HG03378 (cell line): ENCODE results near the gene TP53TG3E.
"Not testable (repeated sequence)": the region's sequence is repeated elsewhere in the genome, so short reads cannot be mapped to it uniquely, and the experiment has no call there.

Experiments
- ATAC-seq: cut with Tn5 transposase; IDR thresholded peaks from one replicate; pipeline ENCODE4 v1.9.1; 2021; ENCODE audit warnings: mild to moderate bottlenecking, moderate library complexity; ENCODE audit not compliant: unreplicated experiment

TP53TG3E gene, protein sequence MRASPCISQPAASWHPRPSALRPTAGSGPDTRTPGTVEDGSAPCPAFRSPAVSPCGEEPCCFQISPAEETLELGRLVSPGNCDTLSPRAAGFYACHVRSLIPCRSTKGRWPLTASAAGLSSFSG

DNA sequence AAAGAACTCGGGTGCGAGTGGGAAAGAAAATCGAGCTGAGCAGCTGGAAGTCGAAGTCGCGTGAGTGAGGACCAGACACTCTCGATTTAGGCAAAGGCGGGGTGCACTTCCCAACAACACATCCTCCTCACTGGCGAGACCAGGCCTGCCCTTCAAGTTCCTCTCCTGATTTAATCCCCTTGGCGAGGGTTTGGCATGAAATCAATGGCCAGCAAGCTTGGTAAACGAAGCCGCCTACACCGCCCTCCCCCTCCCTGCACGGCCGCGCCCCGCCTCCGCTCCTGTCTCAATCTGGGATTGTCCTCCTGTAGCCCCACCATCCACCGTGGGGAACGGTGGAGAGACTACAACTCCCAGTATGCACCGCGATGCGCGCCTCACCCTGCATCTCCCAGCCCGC lies at the start of gene TP53TG3E:
TSS of gene TP53TG3E (plus strand) at position 301 of the 400 bp plus-strand sequence. CDS start at position 369, 68 bp downstream.
- ATAC-seq: not testable (repeated sequence)

DNA sequence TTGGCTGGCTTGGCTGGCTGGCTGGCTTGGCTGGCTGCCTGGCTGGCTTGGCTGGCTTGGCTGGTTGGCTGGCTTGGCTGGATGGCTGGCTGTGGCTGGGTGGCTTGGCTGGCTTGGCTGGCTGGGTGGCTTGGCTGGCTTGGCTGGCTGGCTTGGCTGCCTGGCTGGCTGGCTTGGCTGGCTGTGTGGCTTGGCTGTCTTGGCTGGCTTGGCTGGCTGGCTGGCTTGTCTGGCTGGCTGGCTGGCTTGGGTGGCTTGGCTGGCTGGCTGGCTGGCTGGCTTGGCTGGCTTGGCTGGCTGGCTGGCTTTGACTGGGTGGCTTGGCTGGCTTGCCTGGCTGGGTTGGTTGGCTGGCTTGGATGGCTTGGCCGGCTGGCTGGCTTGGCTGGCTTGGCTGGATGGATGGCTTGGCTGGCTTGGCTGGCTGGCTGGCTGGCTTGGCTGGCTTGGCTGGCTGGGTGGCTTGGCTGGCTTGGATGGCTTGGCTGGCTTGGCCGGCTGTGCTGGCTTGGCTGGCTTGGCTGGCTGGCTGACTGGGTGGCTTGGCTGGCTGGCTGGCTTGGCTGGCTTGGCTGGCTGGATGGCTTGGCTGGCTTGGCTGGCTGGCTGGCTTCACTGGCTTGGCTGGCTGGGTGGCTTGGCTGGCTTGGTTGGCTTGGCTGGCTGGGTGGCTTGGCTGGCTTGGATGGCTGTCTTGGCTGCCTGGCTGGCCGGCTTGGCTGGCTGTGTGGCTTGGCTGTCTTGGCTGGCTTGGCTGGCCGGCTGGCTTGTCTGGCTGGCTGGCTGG lies 32.3 kb downstream of the TP53TG3E start:
- not testable (repeated sequence) for ATAC-seq

DNA sequence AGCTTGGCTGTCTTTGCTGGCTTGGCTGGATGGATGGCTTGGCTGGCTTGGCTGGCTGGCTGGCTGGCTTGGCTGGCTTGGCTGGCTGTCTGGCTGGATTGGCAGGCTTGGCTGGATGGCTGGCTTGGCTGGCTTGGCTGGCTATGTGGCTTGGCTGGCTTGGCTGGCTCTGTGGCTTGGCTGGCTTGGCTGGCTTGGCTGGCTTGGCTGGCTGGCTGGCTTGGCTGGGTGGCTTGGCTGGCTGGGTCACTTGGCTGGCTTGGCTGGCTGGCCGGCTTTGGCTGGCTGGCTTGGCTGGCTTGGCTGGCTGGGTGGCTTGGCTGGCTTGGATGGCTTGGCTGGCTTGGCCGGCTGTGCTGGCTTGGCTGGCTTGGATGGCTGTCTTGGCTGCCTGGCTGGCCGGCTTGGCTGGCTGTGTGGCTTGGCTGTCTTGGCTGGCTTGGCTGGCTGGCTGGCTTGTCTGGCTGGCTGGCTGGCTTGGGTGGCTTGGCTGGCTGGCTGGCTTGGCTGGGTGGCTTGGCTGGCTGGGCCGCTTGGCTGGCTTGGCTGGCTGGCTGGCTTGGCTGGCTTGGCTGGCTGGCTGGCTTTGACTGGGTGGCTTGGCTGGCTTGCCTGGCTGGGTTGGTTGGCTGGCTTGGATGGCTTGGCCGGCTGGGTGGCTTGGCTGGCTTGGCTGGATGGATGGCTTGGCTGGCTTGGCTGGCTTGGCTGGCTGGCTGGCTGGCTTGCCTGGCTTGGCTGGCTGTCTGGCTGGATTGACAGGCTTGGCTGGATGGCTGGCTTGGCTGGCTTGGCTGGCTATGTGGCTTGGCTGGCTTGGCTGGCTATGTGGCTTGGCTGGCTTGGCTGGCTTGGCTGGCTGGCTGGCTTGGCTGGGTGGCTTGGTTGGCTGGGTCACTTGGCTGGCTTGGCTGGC lies 33.8 kb downstream of the TP53TG3E start:
- not testable (repeated sequence) for ATAC-seq

DNA sequence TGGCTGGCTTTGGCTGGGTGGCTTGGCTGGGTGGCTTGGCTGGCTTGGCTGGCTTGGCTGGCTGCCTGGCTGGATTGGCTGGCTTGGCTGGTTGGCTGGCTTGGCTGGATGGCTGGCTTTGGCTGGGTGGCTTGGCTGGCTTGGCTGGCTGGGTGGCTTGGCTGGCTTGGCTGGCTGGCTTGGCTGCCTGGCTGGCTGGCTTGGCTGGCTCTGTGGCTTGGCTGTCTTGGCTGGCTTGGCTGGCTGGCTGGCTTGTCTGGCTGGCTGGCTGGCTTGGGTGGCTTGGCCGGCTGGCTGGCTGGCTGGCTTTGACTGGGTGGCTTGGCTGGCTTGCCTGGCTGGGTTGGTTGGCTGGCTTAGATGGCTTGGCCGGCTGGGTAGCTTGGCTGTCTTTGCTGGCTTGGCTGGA lies 34.4 kb downstream of the TP53TG3E start:
- not testable (repeated sequence) for ATAC-seq

DNA sequence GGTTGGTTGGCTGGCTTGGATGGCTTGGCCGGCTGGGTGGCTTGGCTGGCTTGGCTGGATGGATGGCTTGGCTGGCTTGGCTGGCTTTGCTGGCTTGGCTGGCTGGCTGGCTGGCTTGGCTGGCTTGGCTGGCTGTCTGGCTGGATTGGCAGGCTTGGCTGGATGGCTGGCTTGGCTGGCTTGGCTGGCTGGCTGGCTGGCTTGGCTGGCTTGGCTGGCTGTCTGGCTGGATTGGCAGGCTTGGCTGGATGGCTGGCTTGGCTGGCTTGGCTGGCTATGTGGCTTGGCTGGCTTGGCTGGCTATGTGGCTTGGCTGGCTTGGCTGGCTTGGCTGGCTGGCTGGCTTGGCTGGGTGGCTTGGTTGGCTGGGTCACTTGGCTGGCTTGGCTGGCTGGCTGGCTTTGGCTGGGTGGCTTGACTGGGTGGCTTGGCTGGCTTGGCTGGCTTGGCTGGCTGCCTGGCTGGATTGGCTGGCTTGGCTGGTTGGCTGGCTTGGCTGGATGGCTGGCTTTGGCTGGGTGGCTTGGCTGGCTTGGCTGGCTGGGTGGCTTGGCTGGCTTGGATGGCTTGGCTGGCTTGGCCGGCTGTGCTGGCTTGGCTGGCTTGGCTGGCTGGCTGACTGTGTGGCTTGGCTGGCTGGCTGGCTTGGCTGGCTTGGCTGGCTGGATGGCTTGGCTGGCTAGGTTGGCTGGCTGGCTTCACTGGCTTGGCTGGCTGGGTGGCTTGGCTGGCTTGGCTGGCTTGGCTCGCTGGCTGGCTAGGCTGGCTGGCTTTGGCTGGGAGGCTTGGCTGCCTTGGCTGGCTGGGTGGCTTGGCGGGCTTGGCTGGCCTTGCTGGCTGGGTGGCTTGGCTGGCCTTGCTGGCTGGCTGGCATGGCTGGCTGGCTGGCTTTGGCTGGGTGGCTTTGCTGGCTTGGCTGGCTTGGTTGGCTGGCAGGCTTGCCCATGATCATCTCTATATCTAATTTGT lies 35.3 kb downstream of the TP53TG3E start:
- ATAC-seq: not testable (repeated sequence)
